Colonic mucosa (tissue), 4 donors: ENCODE results near the gene C4orf46. TPM values are rescaled to one million over a fixed set of nuclear protein-coding genes. Genes with fewer than 3 reads are reported as not detected.
A peak's percentile ranks its signal among the peaks of the same experiment; 100 is the strongest.
"Not testable (repeated sequence)": the region's sequence is repeated elsewhere in the genome, so short reads cannot be mapped to it uniquely, and the experiment has no call there.

Experiments used
- DNase-seq: peaks from one replicate; pipeline ENCODE4 v3.0.0-alpha.2; 2020
- H3K27ac ChIP-seq: fragments of 200-600 bp; one replicate; pipeline ENCODE4 v1.8.0; 2021
- H3K27me3 ChIP-seq: fragments of 200-600 bp; one replicate; pipeline ENCODE4 v1.8.0; 2021
- H3K36me3 ChIP-seq: fragments of 200-600 bp; one replicate; pipeline ENCODE4 v1.8.0; 2021
- H3K4me1 ChIP-seq: fragments of 200-600 bp; one replicate; pipeline ENCODE4 v1.8.0; 2021; ENCODE audit warnings: mild to moderate bottlenecking
- H3K4me3 ChIP-seq: fragments of 200-600 bp; one replicate; pipeline ENCODE4 v1.8.0; 2021
- H3K9ac ChIP-seq, 2 donors: one replicate each; pipeline ENCODE4 v1.7.0; 2013; ENCODE audit warnings: control low read depth in 2 of 2, low read depth in 2 of 2, low read length in 2 of 2
- H3K9me3 ChIP-seq: fragments of 200-600 bp; one replicate; pipeline ENCODE4 v1.8.0; 2021
- CTCF ChIP-seq: fragments of 200-600 bp; IDR thresholded peaks from one replicate; pipeline ENCODE4 v1.8.0; 2022; ENCODE audit warnings: antibody characterized with exemption, mild to moderate bottlenecking
- intact Hi-C: fragments of 100-400 bp; cut with DNase I; formaldehyde crosslinking; loops from one replicate; pipeline ENCODE4 v1.14.1; 2022
- total RNA-seq, 2 donors: library from RNA; stranded (reverse); fragmentation: NEBNext Ultra II Directional in 1 of 2; extraction: Animal tissue kit (Norgen Biotek cat#: 25700) in 1 of 2; gene quantifications; one replicate each; pipeline ENCODE4 v1.2.1, GENCODE V29; 2021
- donor health status: healthy.
- donor health status: DM: no; HTN: no; CAD: no.
- donor health status: DM: no; HTN: no; CAD: no.

Gene C4orf46
- 1 to 10 TPM; 3.7 to 7.4 TPM for total RNA-seq

GRCh38 chr4:158671665-158671914, at the start of gene C4orf46:
TSS of gene C4orf46 (minus strand) at chr4:158671887. CDS start at chr4:158671801, 86 bp downstream.
- Histone ChIP-seq H3K27me3 (no peaks in the 10 kb centered on the region), H3K9ac (peak within 1 kb of the TSS; percentile 96), H3K9me3 (no peaks in the 10 kb centered on the region), H3K27ac (peak within 1 kb of the TSS; percentile 95), H3K4me3 (peak within 1 kb of the TSS; percentile 89), H3K36me3 (no peaks in the 10 kb centered on the region), H3K4me1 (peaks cover 8% of the 10 kb centered on the region)
- no peak for TF ChIP-seq CTCF
- intact Hi-C loops: no loop called here
- no peak for DNase-seq

- intact Hi-C loops: no loop called here
- H3K27me3 ChIP-seq: no peaks in the 10 kb centered on the region
- H3K36me3 ChIP-seq: peaks cover 11% of the 10 kb centered on the region
- H3K4me1 ChIP-seq: no peaks in the 10 kb centered on the region
- H3K9ac ChIP-seq: no peak overlapping the region
- TF ChIP-seq CTCF: no peak
- no peak overlapping the region for H3K27ac ChIP-seq
- DNase-seq: no peak
- H3K9me3 ChIP-seq: no peaks in the 10 kb centered on the region
- no peak overlapping the region for H3K4me3 ChIP-seq
Observed at GRCh38 chr4:158715802-158716201, 44.1 kb upstream of the C4orf46 start.

DNA sequence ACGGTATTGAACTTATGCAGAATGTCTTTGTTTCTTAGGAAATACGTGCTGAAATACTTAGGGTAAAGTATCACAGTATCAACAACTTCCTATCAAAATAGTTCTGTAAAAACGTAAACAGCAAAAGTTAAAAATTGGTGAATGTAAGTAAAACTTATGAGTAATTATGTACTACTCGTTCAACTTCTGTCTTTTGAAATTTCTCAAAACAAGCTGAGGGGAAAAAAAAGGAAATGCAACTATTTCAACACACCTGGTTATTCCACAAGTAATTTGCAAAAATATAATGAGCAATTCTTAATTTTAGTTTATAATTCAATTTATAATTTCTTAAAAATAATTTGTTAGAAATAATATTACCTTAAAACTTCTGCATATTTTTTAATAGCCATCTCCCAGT, 43.2 kb upstream of the C4orf46 start:
- peaks cover 11% of the 10 kb centered on the region for H3K36me3 ChIP-seq
- H3K4me3 ChIP-seq: no peak overlapping the region
- intact Hi-C loops: no loop called here
- no peaks in the 10 kb centered on the region for H3K9me3 ChIP-seq
- no peak overlapping the region for H3K27ac ChIP-seq
- TF ChIP-seq CTCF: no peak
- H3K4me1 ChIP-seq: no peaks in the 10 kb centered on the region
- no peak overlapping the region for H3K9ac ChIP-seq
- no peak for DNase-seq
- no peaks in the 10 kb centered on the region for H3K27me3 ChIP-seq

DNA sequence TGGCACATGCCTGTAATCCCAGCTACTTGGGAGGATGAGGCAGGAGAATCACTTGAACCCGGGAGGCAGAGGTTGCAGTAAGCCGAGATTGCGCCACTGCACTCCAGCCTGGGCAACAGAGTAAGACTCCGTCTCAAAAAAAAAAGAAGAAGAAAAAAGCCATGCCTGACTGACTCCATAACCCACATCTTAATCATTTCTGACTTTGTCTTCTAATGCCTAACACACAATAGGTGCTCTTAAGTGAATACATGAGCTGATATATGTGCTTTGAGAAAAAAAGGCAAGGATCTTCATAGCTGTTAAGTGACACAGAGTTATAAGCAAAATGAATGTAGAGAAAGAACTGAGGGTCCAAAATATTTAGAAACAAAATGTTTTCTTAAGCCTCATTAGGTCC, 40.9 kb upstream of the C4orf46 start:
- H3K27ac ChIP-seq, DNase-seq, H3K4me3 ChIP-seq, H3K27me3 ChIP-seq, intact Hi-C loops, H3K9ac ChIP-seq, H3K4me1 ChIP-seq, H3K9me3 ChIP-seq: not testable (repeated sequence)
- peaks cover 22% of the 10 kb centered on the region for H3K36me3 ChIP-seq

GRCh38 chr4:158710814-158711213, 39.1 kb upstream of the C4orf46 start:
- intact Hi-C loops: no loop called here
- no peaks in the 10 kb centered on the region for H3K9me3 ChIP-seq
- H3K27me3 ChIP-seq: no peaks in the 10 kb centered on the region
- no peaks in the 10 kb centered on the region for H3K4me1 ChIP-seq
- H3K9ac ChIP-seq: no peak overlapping the region
- TF ChIP-seq CTCF: no peak
- peaks cover 18% of the 10 kb centered on the region for H3K36me3 ChIP-seq
- no peak for DNase-seq
- no peak overlapping the region for H3K27ac ChIP-seq
- no peak overlapping the region for H3K4me3 ChIP-seq

GRCh38 chr4:158704274-158704673, 32.6 kb upstream of the C4orf46 start:
- Histone ChIP-seq H3K4me3 (no peak overlapping the region), H3K9ac (no peak overlapping the region), H3K36me3 (peaks cover 6% of the 10 kb centered on the region), H3K4me1 (no peaks in the 10 kb centered on the region), H3K27me3 (no peaks in the 10 kb centered on the region), H3K27ac (no peak overlapping the region), H3K9me3 (no peaks in the 10 kb centered on the region)
- intact Hi-C loops: no loop called here
- DNase-seq: no peak
- no peak for TF ChIP-seq CTCF
